Left lung (tissue), 10 donors: Measurements from ENCODE around the gene LYSMD1. TPM values are rescaled to one million over a fixed set of nuclear protein-coding genes. Genes with fewer than 3 reads are reported as not detected.

Experiments
- ATAC-seq: fragments of 200-7000 bp; cut with Tn5 transposase; one replicate; pipeline ENCODE4 v1.9.1; 2020; ENCODE audit warnings: moderate library complexity
- DNase-seq, 4 donors: peaks; one replicate each; pipeline ENCODE4 v3.0.0-alpha.2; 2013 to 2020
- H3K27ac ChIP-seq, 2 donors: fragments of 200-600 bp; sonication (generic) in 1 of 2; one replicate each; pipeline versions ENCODE4 v1.5.0 to v1.8.0; 2020 to 2021
- H3K27me3 ChIP-seq, 2 donors: fragments of 200-600 bp; sonication (generic) in 1 of 2; one replicate each; pipeline versions ENCODE4 v1.5.0 to v1.8.0; 2020 to 2021
- H3K36me3 ChIP-seq, 2 donors: fragments of 200-600 bp; sonication (generic) in 1 of 2; one replicate each; pipeline versions ENCODE4 v1.5.0 to v1.8.0; 2020 to 2021
- H3K4me1 ChIP-seq, 2 donors: fragments of 200-600 bp; one replicate each; pipeline ENCODE4 v1.8.0; 2021
- H3K4me3 ChIP-seq, 2 donors: fragments of 200-600 bp; sonication (generic) in 1 of 2; one replicate each; pipeline versions ENCODE4 v1.5.0 to v1.8.0; 2020 to 2021; ENCODE audit warnings: mild to moderate bottlenecking in 1 of 2
- H3K9me3 ChIP-seq, 2 donors: fragments of 200-600 bp; sonication (generic) in 1 of 2; one replicate each; pipeline versions ENCODE4 v1.5.0 to v1.8.0; 2020 to 2021
- CTCF ChIP-seq, 2 donors: fragments of 200-600 bp; sonication (generic) in 1 of 2; IDR thresholded peaks; one replicate each; pipeline versions ENCODE4 v1.5.0 to v1.8.0; 2021; ENCODE audit warnings: antibody characterized with exemption in 2 of 2
- intact Hi-C, 2 donors: fragments of 100-400 bp; cut with DNase I; formaldehyde crosslinking; loops; one replicate each; pipeline versions ENCODE4 v1.11.2 to v1.14.2; 2022
- polyA plus RNA-seq, 6 donors: library from polyadenylated mRNA; unstranded; fragments of 120-200 nt; gene quantifications; one replicate each; pipeline ENCODE4 v1.2.1, GENCODE V29; 2013; ENCODE audit not compliant: insufficient read length in 6 of 6
- total RNA-seq, 2 donors: library from RNA; stranded (reverse); fragmentation: NEBNext Ultra II Directional; extraction: Animal tissue kit (Norgen Biotek cat#: 25700); gene quantifications; one replicate each; pipeline ENCODE4 v1.2.1, GENCODE V29; 2021
- donor health status: DM: no; HTN: yes; CAD: no.
- donor health status: DM: no; HTN: no; CAD: no.

The LYSMD1 gene
- total and polyA plus RNA-seq, 8 donors = 5.8 to 20.4 (median 16.0) TPM

- peak; percentile 58 for ATAC-seq
- peak in 1 of 4 donors; percentile 50 for DNase-seq
- no peak for TF ChIP-seq CTCF (IDR thresholded peaks at IDR 0.05)
- no peak overlapping the region for H3K27ac ChIP-seq
- H3K27me3 ChIP-seq = peaks cover 0 to 17% of the 10 kb centered on the region in 2 donors
- no peaks in the 10 kb centered on the region for H3K36me3 ChIP-seq
- H3K4me1 ChIP-seq = peaks cover 8 to 30% of the 10 kb centered on the region in 2 donors
- intact Hi-C loops = no loop called here
- H3K4me3 ChIP-seq = peak overlapping the region in 1 of 2 donors; percentile 81
- H3K9me3 ChIP-seq = no peaks in the 10 kb centered on the region
Observed at GRCh38 chr1:151144474-151145303, 21.0 kb downstream of the LYSMD1 start.

- TF ChIP-seq CTCF (IDR thresholded peaks at IDR 0.05) = no peak
- Histone ChIP-seq H3K4me1 (peaks cover 8 to 30% of the 10 kb centered on the region in 2 donors), H3K9me3 (no peaks in the 10 kb centered on the region), H3K27me3 (peaks cover 0 to 17% of the 10 kb centered on the region in 2 donors), H3K36me3 (no peaks in the 10 kb centered on the region), H3K4me3 (no peak overlapping the region), H3K27ac (no peak overlapping the region)
- peak in 1 of 4 donors; percentile 22 for DNase-seq
- ATAC-seq = no peak
- intact Hi-C loops = no loop called here
Observed at GRCh38 chr1:151143986-151144385, 21.7 kb downstream of the LYSMD1 start.

GRCh38 chr1:151143057-151143435, 22.7 kb downstream of the LYSMD1 start:
- Histone ChIP-seq H3K27ac (no peak overlapping the region), H3K27me3 (peaks cover 0 to 17% of the 10 kb centered on the region in 2 donors), H3K9me3 (no peaks in the 10 kb centered on the region), H3K4me3 (no peak overlapping the region), H3K36me3 (no peaks in the 10 kb centered on the region), H3K4me1 (peaks cover 8 to 30% of the 10 kb centered on the region in 2 donors)
- intact Hi-C loops = no loop called here
- ATAC-seq (no peak), DNase-seq (no peak)
- TF ChIP-seq CTCF (IDR thresholded peaks at IDR 0.05) = no peak

GRCh38 chr1:151142411-151143056, 23.2 kb downstream of the LYSMD1 start:
- intact Hi-C loops = no loop called here
- no peak for ATAC-seq
- H3K4me3 ChIP-seq = no peak overlapping the region
- no peak overlapping the region for H3K27ac ChIP-seq
- H3K9me3 ChIP-seq = no peaks in the 10 kb centered on the region
- H3K4me1 ChIP-seq = peaks cover 8 to 30% of the 10 kb centered on the region in 2 donors
- no peak for DNase-seq
- no peaks in the 10 kb centered on the region for H3K36me3 ChIP-seq
- TF ChIP-seq CTCF (IDR thresholded peaks at IDR 0.05) = no peak
- peaks cover 0 to 17% of the 10 kb centered on the region in 2 donors for H3K27me3 ChIP-seq

GRCh38 chr1:151137789-151138188, 27.9 kb downstream of the LYSMD1 start:
- no peak overlapping the region for H3K4me3 ChIP-seq
- DNase-seq = no peak
- no peak for ATAC-seq
- no peaks in the 10 kb centered on the region for H3K36me3 ChIP-seq
- no peaks in the 10 kb centered on the region for H3K9me3 ChIP-seq
- H3K27ac ChIP-seq = no peak overlapping the region
- no peak for TF ChIP-seq CTCF (IDR thresholded peaks at IDR 0.05)
- intact Hi-C loops = no loop called here
- no peaks in the 10 kb centered on the region for H3K4me1 ChIP-seq
- H3K27me3 ChIP-seq = peaks cover 0 to 5% of the 10 kb centered on the region in 2 donors
